Gastroesophageal sphincter (tissue), 3 donors: ENCODE results near the gene RNF213.

Source experiments
- CTCF ChIP-seq, 4 experiments: fragments of 200-600 bp in 2 of 4; fragments of 450-650 bp in 2 of 4; sonication (generic) in 1 of 4; IDR thresholded peaks; one replicate each; pipeline ENCODE4 v1.5.1; 2017 to 2019; ENCODE audit warnings: antibody characterized with exemption in 4 of 4, mild to moderate bottlenecking in 2 of 4, moderate library complexity in 2 of 4
- POLR2A ChIP-seq, 2 donors: fragments of 450-650 bp; IDR thresholded peaks; one replicate each; pipeline ENCODE4 v1.6.1; 2017; ENCODE audit warnings: antibody characterized with exemption in 2 of 2, mild to moderate bottlenecking in 2 of 2, moderate library complexity in 1 of 2
- POLR2AphosphoS5 ChIP-seq: sonication (generic); formaldehyde crosslinking; IDR thresholded peaks from one replicate; pipeline ENCODE4 v1.6.1; 2017; ENCODE audit warnings: antibody characterized with exemption

DNA sequence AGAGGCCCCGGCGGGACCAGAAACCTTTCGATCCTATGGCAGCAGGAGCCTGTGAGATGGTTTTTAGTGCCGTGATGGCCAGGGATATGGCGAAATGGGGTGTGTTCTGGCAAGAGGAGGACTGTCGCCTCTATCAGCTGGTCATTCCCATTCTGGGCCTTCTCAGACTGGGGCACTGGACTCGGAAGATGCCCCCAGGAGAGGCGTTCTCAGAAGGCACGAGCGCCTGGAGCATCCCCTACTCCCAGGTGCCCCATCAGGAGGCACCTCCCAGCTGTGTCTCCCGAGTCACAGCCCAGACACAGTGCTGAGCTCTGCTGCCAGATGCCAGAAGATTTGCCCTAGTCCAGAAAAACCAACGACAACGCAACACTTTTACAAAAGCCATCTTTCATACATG lies 99.7 kb downstream of the RNF213 start:
- TF ChIP-seq POLR2AphosphoS5 (no peak), POLR2A (IDR thresholded peaks at IDR 0.05) (no peak), CTCF (IDR thresholded peaks at IDR 0.05) (no peak)
